Astrocyte (in vitro differentiated cells and primary cell): ENCODE measurements around the gene FHAD1. TPM values are rescaled to one million over a fixed set of nuclear protein-coding genes. Genes with fewer than 3 reads are reported as not detected.

Experiments used
- DNase-seq: peaks from one replicate; pipeline ENCODE4 v3.0.0-alpha.2; 2010; ENCODE audit warnings: low read depth
- FAIRE-seq: peaks from 2 replicates; lab custom pipeline; 2011; peaks lifted over from hg19 to GRCh38; lab: Jason Lieb, UNC
- H2AFZ ChIP-seq: 2 replicates; pipeline ENCODE4 v1.6.0; 2012; ENCODE audit warnings: low read depth, low read length, inconsistent platforms
- H3K27ac ChIP-seq: 2 replicates; pipeline ENCODE4 v1.5.1; 2011; ENCODE audit warnings: low read depth, low read length, inconsistent platforms
- H3K27me3 ChIP-seq: 2 replicates; pipeline ENCODE4 v1.6.0; 2011; ENCODE audit warnings: low read length, inconsistent platforms; ENCODE audit not compliant: insufficient read depth
- H3K36me3 ChIP-seq: 2 replicates; pipeline ENCODE4 v1.5.1; 2011; ENCODE audit warnings: low read length, inconsistent platforms; ENCODE audit not compliant: insufficient read depth
- H3K4me1 ChIP-seq: 2 replicates; pipeline ENCODE4 v1.5.1; 2011; ENCODE audit warnings: low read length, inconsistent platforms; ENCODE audit not compliant: insufficient read depth
- H3K4me2 ChIP-seq: 2 replicates; pipeline ENCODE4 v1.6.0; 2012; ENCODE audit warnings: low read length, inconsistent platforms
- H3K4me3 ChIP-seq: 2 replicates; pipeline ENCODE4 v1.5.1; 2011; ENCODE audit warnings: low read depth, mild to moderate bottlenecking, low read length, inconsistent platforms; ENCODE audit not compliant: insufficient read depth
- H3K79me2 ChIP-seq: 2 replicates; pipeline ENCODE4 v1.6.0; 2012; ENCODE audit warnings: mild to moderate bottlenecking, low read length, inconsistent platforms; ENCODE audit not compliant: insufficient read depth
- H3K9ac ChIP-seq: 2 replicates; pipeline ENCODE4 v1.6.0; 2012; ENCODE audit warnings: mild to moderate bottlenecking, low read length, inconsistent platforms
- H3K9me3 ChIP-seq: 2 replicates; pipeline ENCODE4 v1.5.1; 2012; ENCODE audit warnings: low read depth, mild to moderate bottlenecking, low read length, inconsistent platforms; ENCODE audit not compliant: insufficient read depth
- H4K20me1 ChIP-seq: 2 replicates; pipeline ENCODE4 v1.6.0; 2012; ENCODE audit warnings: low read length, inconsistent platforms; ENCODE audit not compliant: insufficient read depth
- H3K27ac Mint-ChIP-seq: one replicate; pipeline ENCODE4 v1.8.0; 2021; ENCODE audit warnings: mild to moderate bottlenecking, mixed read lengths; ENCODE audit not compliant: unreplicated experiment
- H3K27me3 Mint-ChIP-seq: one replicate; pipeline ENCODE4 v1.8.0; 2021; ENCODE audit warnings: low read depth, mixed read lengths; ENCODE audit not compliant: unreplicated experiment
- H3K36me3 Mint-ChIP-seq: one replicate; pipeline ENCODE4 v1.8.0; 2021; ENCODE audit warnings: low read depth, mixed read lengths; ENCODE audit not compliant: unreplicated experiment
- H3K4me1 Mint-ChIP-seq: one replicate; pipeline ENCODE4 v1.8.0; 2021; ENCODE audit warnings: low read depth, mixed read lengths; ENCODE audit not compliant: unreplicated experiment
- H3K4me3 Mint-ChIP-seq: one replicate; pipeline ENCODE4 v1.8.0; 2021; ENCODE audit warnings: mild to moderate bottlenecking, moderate library complexity, mixed read lengths; ENCODE audit not compliant: unreplicated experiment
- H3K9me3 Mint-ChIP-seq: one replicate; pipeline ENCODE4 v1.8.0; 2021; ENCODE audit warnings: mild to moderate bottlenecking, mixed read lengths; ENCODE audit not compliant: unreplicated experiment
- CTCF ChIP-seq: IDR thresholded peaks from 2 replicates; pipeline ENCODE4 v1.5.1; 2011; ENCODE audit warnings: low read depth, mild to moderate bottlenecking, inconsistent platforms, low read length, moderate library complexity; ENCODE audit not compliant: insufficient read depth
- EZH2 ChIP-seq: IDR thresholded peaks from 2 replicates; pipeline ENCODE4 v1.6.1; 2012; ENCODE audit warnings: mild to moderate bottlenecking, low read length, inconsistent platforms; ENCODE audit not compliant: insufficient read depth
- total RNA-seq: library from RNA; stranded (reverse); gene quantifications from 2 replicates; pipeline ENCODE4 v1.2.1, GENCODE V29; 2021

The FHAD1 gene
- total RNA-seq, 1 donor from 2014 or later = 0.25 TPM

- Histone ChIP-seq H3K4me3 (no peak overlapping the region), H2AFZ (no peak overlapping the region), H4K20me1 (peaks cover 8% of the 10 kb centered on the region), H3K9me3 (no peaks in the 10 kb centered on the region), H3K79me2 (no peaks in the 10 kb centered on the region), H3K4me2 (no peak overlapping the region), H3K9ac (no peak overlapping the region), H3K27ac (no peak overlapping the region), H3K4me1 (peaks cover 4% of the 10 kb centered on the region), H3K27me3 (peaks cover 2% of the 10 kb centered on the region), H3K36me3 (no peaks in the 10 kb centered on the region)
- no peak for TF ChIP-seq EZH2
- no peak for TF ChIP-seq CTCF
- Mint-ChIP-seq H3K4me3 (no peak overlapping the region), H3K9me3 (no peaks in the 10 kb centered on the region), H3K27me3 (no peaks in the 10 kb centered on the region), H3K36me3 (peaks cover 2% of the 10 kb centered on the region), H3K4me1 (peaks cover 30% of the 10 kb centered on the region), H3K27ac (no peak overlapping the region)
- DNase-seq = no peak
- no peak for FAIRE-seq
Measured at GRCh38 chr1:15212216-15212953, 34.6 kb upstream of the FHAD1 start.

- Mint-ChIP-seq H3K9me3 (no peaks in the 10 kb centered on the region), H3K36me3 (peaks cover 2% of the 10 kb centered on the region), H3K4me1 (peaks cover 24% of the 10 kb centered on the region), H3K27ac (no peak overlapping the region), H3K27me3 (no peaks in the 10 kb centered on the region), H3K4me3 (no peak overlapping the region)
- Histone ChIP-seq H3K36me3 (no peaks in the 10 kb centered on the region), H4K20me1 (peaks cover 2% of the 10 kb centered on the region), H3K27me3 (no peaks in the 10 kb centered on the region), H3K9me3 (no peaks in the 10 kb centered on the region), H3K4me3 (no peak overlapping the region), H3K79me2 (no peaks in the 10 kb centered on the region), H3K4me2 (no peak overlapping the region), H2AFZ (no peak overlapping the region), H3K27ac (no peak overlapping the region), H3K9ac (no peak overlapping the region), H3K4me1 (peaks cover 4% of the 10 kb centered on the region)
- FAIRE-seq (no peak), DNase-seq (no peak)
- TF ChIP-seq CTCF = no peak
- TF ChIP-seq EZH2 = no peak
Measured at GRCh38 chr1:15212954-15213291, 34.1 kb upstream of the FHAD1 start.

GRCh38 chr1:15213341-15213821, 33.6 kb upstream of the FHAD1 start:
- H3K27ac Mint-ChIP-seq = no peak overlapping the region

More at GRCh38 chr1:15213341-15213821, 33.6 kb upstream of the FHAD1 start:
- Histone ChIP-seq H2AFZ (no peak overlapping the region), H4K20me1 (no peaks in the 10 kb centered on the region), H3K27ac (no peak overlapping the region), H3K36me3 (no peaks in the 10 kb centered on the region), H3K79me2 (no peaks in the 10 kb centered on the region), H3K4me1 (peaks cover 4% of the 10 kb centered on the region), H3K4me2 (no peak overlapping the region), H3K9ac (no peak overlapping the region), H3K4me3 (no peak overlapping the region), H3K9me3 (no peaks in the 10 kb centered on the region), H3K27me3 (no peaks in the 10 kb centered on the region)
- DNase-seq (peak; percentile 19), FAIRE-seq (no peak)
- Mint-ChIP-seq H3K4me3 (no peak overlapping the region), H3K9me3 (no peaks in the 10 kb centered on the region), H3K36me3 (peaks cover 7% of the 10 kb centered on the region), H3K4me1 (peaks cover 23% of the 10 kb centered on the region), H3K27me3 (no peaks in the 10 kb centered on the region)
- no peak for TF ChIP-seq EZH2
- TF ChIP-seq CTCF = no peak
